ENCODE data around the gene GSTT4. TPM values are rescaled to one million over a fixed set of nuclear protein-coding genes. Genes with fewer than 3 reads are reported as not detected.

The GSTT4 gene
- total RNA-seq, 4 donors from 2014 or later, result not detected

DNA sequence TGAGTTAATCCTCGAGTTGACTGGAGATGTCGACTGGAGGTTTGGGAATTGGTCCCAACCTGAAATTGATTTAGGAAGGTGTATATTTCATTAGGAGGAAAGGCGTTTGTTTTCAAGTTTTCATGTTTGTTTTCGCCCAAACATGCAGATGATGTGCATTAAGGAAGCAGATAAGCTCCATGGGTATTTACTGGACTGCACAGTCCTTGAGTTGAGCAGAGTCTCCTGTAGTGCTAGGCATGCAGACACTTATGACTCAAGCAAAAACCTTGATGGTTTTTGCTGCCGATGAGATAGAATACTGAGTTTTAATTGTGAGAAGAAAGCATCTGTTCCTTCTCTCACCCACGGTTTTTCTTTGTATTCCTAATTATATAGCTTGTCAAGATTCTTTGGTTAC, 33.8 kb upstream of the GSTT4 start:
- Histone ChIP-seq H3K4me1 (no peaks in the 10 kb centered on the region), H3K36me3 (no peaks in the 10 kb centered on the region)

DNA sequence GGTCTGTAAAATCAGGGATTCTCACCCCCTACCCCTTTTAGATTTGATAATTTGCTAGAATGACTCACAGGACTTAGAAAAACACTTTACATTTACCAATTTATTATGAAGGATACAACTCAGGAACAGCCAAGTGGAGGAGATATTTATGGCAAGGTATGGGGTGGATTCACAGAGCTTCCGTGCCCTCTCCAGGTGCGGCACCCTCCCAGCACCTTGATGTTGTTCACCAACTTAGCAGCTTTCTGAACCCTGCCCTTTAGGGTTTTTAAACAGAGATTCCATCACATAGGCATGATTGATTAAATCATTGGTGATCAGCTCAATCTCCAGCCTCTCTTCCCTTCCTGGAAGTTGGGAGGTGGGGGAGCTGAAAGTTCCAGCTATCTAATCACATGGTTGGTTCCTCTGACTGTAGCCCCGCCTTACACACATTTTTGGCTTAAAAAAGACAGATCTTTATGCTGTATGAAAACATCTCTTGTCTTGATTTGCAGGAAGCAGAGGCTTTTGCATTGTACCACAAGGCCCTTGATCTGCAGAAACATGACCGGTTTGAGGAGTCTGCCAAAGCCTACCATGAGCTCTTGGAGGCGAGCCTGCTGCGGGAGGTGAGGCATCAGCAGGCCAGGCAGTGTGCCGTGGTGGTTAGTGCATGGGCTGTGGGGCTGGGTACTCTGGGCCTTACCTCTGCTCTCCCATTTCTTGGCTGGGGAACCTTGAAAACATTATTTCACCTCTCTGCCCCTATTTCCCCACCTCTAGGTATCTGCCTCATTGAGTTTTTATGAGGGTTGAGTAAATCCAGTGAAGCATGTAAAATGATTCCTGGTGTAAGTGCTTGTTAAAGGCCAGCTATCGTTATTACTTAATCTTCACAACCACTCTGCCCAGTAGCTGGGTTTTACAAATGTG, 32.9 kb upstream of the GSTT4 start:
- no peaks in the 10 kb centered on the region for H3K27me3 ChIP-seq
- no peak for DNase-seq
- no peak overlapping the region for H3K27ac ChIP-seq
- H3K9me3 ChIP-seq, result no peaks in the 10 kb centered on the region
- H3K4me3 ChIP-seq, result no peak overlapping the region
- TF ChIP-seq, protein P1, sequence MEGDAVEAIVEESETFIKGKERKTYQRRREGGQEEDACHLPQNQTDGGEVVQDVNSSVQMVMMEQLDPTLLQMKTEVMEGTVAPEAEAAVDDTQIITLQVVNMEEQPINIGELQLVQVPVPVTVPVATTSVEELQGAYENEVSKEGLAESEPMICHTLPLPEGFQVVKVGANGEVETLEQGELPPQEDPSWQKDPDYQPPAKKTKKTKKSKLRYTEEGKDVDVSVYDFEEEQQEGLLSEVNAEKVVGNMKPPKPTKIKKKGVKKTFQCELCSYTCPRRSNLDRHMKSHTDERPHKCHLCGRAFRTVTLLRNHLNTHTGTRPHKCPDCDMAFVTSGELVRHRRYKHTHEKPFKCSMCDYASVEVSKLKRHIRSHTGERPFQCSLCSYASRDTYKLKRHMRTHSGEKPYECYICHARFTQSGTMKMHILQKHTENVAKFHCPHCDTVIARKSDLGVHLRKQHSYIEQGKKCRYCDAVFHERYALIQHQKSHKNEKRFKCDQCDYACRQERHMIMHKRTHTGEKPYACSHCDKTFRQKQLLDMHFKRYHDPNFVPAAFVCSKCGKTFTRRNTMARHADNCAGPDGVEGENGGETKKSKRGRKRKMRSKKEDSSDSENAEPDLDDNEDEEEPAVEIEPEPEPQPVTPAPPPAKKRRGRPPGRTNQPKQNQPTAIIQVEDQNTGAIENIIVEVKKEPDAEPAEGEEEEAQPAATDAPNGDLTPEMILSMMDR (IDR thresholded peaks at IDR 0.05), result no peak
- TF ChIP-seq POLR2A (IDR thresholded peaks at IDR 0.05), result no peak
- H3K4me1 ChIP-seq, result no peaks in the 10 kb centered on the region
- no peaks in the 10 kb centered on the region for H3K36me3 ChIP-seq
- intact Hi-C loops (cut with DNase I; ENCODE audit: low total_unique reads), result no loop called here

More for the DNA sequence above, 33.8 kb upstream of the GSTT4 start:
- Histone ChIP-seq H3K4me3 (no peak overlapping the region), H3K9me3 (no peaks in the 10 kb centered on the region), H3K27me3 (no peaks in the 10 kb centered on the region), H3K27ac (no peak overlapping the region)
- intact Hi-C loops (cut with DNase I; ENCODE audit: low total_unique reads), result no loop called here
- TF ChIP-seq, protein P1 (IDR thresholded peaks at IDR 0.05), result no peak
- TF ChIP-seq POLR2A (IDR thresholded peaks at IDR 0.05), result no peak
- DNase-seq, result no peak

DNA sequence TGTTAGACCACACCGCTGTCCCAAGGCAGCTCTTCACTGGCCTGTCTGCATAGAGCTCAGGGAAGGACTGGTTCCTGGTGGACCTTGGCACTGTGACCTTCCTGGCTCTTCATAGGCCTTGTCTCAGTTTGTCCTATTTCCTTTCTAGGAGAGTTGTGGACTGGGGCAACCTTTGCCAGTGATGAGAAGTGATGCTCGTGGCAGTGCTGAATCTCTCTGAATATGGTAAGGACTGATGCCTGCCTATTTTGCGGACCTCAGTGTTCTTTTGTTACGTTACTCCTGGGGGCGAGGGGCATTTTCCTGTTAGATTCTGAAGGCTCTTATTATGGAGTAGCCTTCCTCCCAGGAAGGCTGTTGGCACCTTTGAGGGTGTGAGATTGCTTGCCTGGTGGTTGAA, 30.0 kb upstream of the GSTT4 start:
- TF ChIP-seq POLR2A (IDR thresholded peaks at IDR 0.05), result no peak
- TF ChIP-seq, protein P1 (IDR thresholded peaks at IDR 0.05), result no peak
- Histone ChIP-seq H3K4me3 (no peak overlapping the region), H3K27ac (no peak overlapping the region), H3K4me1 (no peaks in the 10 kb centered on the region), H3K9me3 (no peaks in the 10 kb centered on the region), H3K36me3 (no peaks in the 10 kb centered on the region), H3K27me3 (no peaks in the 10 kb centered on the region)
- intact Hi-C loops (cut with DNase I; ENCODE audit: low total_unique reads), result no loop called here
- no peak for DNase-seq

DNA sequence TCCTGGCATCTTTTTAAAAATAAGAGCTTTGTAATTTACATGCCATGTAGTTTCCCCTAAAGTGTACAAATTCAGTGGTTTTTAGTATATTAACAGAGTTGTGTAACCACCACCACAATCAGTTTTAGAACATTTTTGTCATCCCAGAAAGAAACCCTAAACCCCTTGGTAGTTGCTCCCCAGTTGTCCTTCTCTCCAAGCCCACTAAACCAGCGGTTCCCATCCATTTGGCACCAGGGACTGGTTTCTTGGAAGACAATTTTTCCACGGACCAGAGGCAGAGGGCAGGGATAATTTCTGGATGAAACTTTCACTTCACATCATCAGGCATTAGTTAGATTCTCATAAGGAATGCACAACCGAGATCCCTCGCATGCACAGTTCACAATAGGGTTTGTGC, 28.5 kb upstream of the GSTT4 start:
- intact Hi-C loops (cut with DNase I; ENCODE audit: low total_unique reads), result no loop called here
- DNase-seq, result no peak

DNA sequence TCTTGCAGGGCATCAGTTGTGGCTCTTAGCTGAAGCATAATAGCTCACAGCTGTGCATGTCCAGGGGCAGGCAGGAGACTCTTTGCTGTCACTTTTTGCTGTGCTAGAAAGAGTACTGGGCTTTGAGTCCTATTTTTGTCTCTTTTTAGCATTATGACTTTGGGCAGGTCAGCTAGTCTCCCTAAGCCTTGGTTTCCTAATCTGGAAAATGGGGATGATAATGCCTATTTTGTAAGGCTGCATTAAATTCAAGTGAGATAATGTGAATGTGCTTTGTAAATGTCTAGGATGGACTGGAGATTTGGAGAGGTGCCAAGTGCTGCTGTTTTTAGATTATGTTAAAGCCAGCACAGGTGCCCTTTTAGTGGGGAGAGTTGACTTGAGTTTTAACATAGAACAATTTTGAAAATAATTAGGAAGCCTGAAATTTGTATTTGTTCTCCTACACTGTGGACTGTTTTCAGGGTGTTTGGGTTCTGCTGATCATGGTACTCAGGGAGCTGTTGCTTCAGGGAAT, 25.0 kb upstream of the GSTT4 start:
- H3K36me3 ChIP-seq, result no peaks in the 10 kb centered on the region
- TF ChIP-seq POLR2A (IDR thresholded peaks at IDR 0.05), result no peak
- TF ChIP-seq, protein P1 (IDR thresholded peaks at IDR 0.05), result no peak
- H3K4me1 ChIP-seq, result no peaks in the 10 kb centered on the region
- no peak overlapping the region for H3K27ac ChIP-seq
- DNase-seq, result no peak
- intact Hi-C loops (cut with DNase I; ENCODE audit: low total_unique reads), result no loop called here
- H3K9me3 ChIP-seq, result no peaks in the 10 kb centered on the region
- no peak overlapping the region for H3K4me3 ChIP-seq
- no peaks in the 10 kb centered on the region for H3K27me3 ChIP-seq

More for the DNA sequence above, 28.5 kb upstream of the GSTT4 start:
- H3K36me3 ChIP-seq, result no peaks in the 10 kb centered on the region
- no peaks in the 10 kb centered on the region for H3K4me1 ChIP-seq
- no peak overlapping the region for H3K4me3 ChIP-seq
- H3K27me3 ChIP-seq, result no peaks in the 10 kb centered on the region
- no peaks in the 10 kb centered on the region for H3K9me3 ChIP-seq
- no peak overlapping the region for H3K27ac ChIP-seq
- TF ChIP-seq POLR2A (IDR thresholded peaks at IDR 0.05), result no peak
- TF ChIP-seq, protein P1 (IDR thresholded peaks at IDR 0.05), result no peak

All from uterus (tissue), 4 donors.